Spleen (tissue), 13 donors: ENCODE measurements around the gene AKAP14. TPM values are rescaled to one million over a fixed set of nuclear protein-coding genes. Genes with fewer than 3 reads are reported as not detected.

Experiments
- DNase-seq: peaks from one replicate; pipeline ENCODE4 v3.0.0-alpha.2; 2020
- H3K27ac ChIP-seq, 8 donors: fragments of 200-600 bp; sonication (generic) in 7 of 8; 1 replicate in 4 of 8; 2 replicates in 4 of 8; pipeline versions ENCODE4 v1.5.0 to v1.8.0; 2016 to 2021; ENCODE audit warnings: inconsistent platforms in 4 of 8, mild to moderate bottlenecking in 4 of 8, moderate library complexity in 1 of 8
- H3K27me3 ChIP-seq, 7 donors: fragments of 200-600 bp; sonication (generic) in 6 of 7; replicated peaks in 1 of 7; 1 replicate in 4 of 7; 2 replicates in 3 of 7; pipeline versions ENCODE4 v1.5.0 to v1.8.0; 2016 to 2021; ENCODE audit warnings: inconsistent platforms in 3 of 7, mild to moderate bottlenecking in 1 of 7
- H3K36me3 ChIP-seq, 6 donors: fragments of 200-600 bp; sonication (generic) in 5 of 6; 1 replicate in 4 of 6; 2 replicates in 2 of 6; pipeline versions ENCODE4 v1.5.0 to v1.8.0; 2016 to 2021; ENCODE audit warnings: inconsistent platforms in 2 of 6
- H3K4me1 ChIP-seq, 6 donors: fragments of 200-600 bp; sonication (generic) in 5 of 6; 1 replicate in 3 of 6; 2 replicates in 3 of 6; pipeline versions ENCODE4 v1.5.0 to v1.8.0; 2016 to 2021; ENCODE audit warnings: inconsistent platforms in 3 of 6
- H3K4me3 ChIP-seq, 8 donors: fragments of 200-600 bp; sonication (generic) in 7 of 8; 1 replicate in 4 of 8; 2 replicates in 4 of 8; pipeline versions ENCODE4 v1.5.0 to v1.8.0; 2016 to 2021; ENCODE audit warnings: inconsistent platforms in 4 of 8, mild to moderate bottlenecking in 4 of 8, moderate library complexity in 2 of 8
- H3K9me3 ChIP-seq, 8 donors: fragments of 200-600 bp; sonication (generic) in 7 of 8; 1 replicate in 4 of 8; 2 replicates in 4 of 8; pipeline versions ENCODE4 v1.5.0 to v1.8.0; 2016 to 2021; ENCODE audit warnings: inconsistent platforms in 4 of 8
- POLR2A ChIP-seq, 3 donors: fragments of 450-650 bp; IDR thresholded peaks; one replicate each; pipeline ENCODE4 v1.5.1; 2017; ENCODE audit warnings: antibody characterized with exemption in 3 of 3, mild to moderate bottlenecking in 1 of 3
- POLR2AphosphoS5 ChIP-seq, 3 donors: sonication (generic); formaldehyde crosslinking; IDR thresholded peaks; one replicate each; pipeline ENCODE4 v1.5.1; 2017; ENCODE audit warnings: antibody characterized with exemption in 3 of 3
- WGBS, 5 donors: extraction: QIAGEN DNeasy Blood & Tissue Kit in 3 of 5; methylation state at CpG; one replicate each; pipeline versions ENCODE4 v1.1.5 to v1.1.7; 2013 to 2018; 5-methylcytosine and 5-hydroxymethylcytosine counted together
- intact Hi-C: fragments of 100-400 bp; cut with DNase I; formaldehyde crosslinking; loops from one replicate; pipeline ENCODE4 v1.15.0; 2023; ENCODE audit warnings: low total_unique reads
- long read RNA-seq, 2 donors: transcript quantifications; one replicate each; lab custom pipeline, GENCODE V29; 2026
- polyA plus RNA-seq, 3 donors: library from polyadenylated mRNA; stranded (reverse); fragments of 200-250 nt; gene quantifications; one replicate each; pipeline ENCODE4 v1.2.1, GENCODE V29; 2013
- total RNA-seq, 7 donors: library from RNA; depleted of rRNA in 3 of 7; stranded (reverse); fragments of >200 nt in 3 of 7; fragmentation: NEBNext Ultra II Directional in 4 of 7; extraction: Animal tissue kit (Norgen Biotek cat#: 25700) in 4 of 7; gene quantifications; one replicate each; pipeline versions ENCODE4 v1.1.0 to v1.2.1, GENCODE V29; 2016 to 2021
- TF ChIP-seq, protein P1 (sequence below), 11 experiments: fragments of 200-600 bp in 7 of 11; fragments of 450-650 bp in 4 of 11; sonication (generic) in 4 of 11; IDR thresholded peaks in 8 of 11; conservative IDR thresholded peaks in 3 of 11; 1 replicate in 7 of 11; 2 replicates in 4 of 11; pipeline versions ENCODE4 v1.4.0 to v1.8.0; 2016 to 2021; ENCODE audit warnings: antibody characterized with exemption in 11 of 11, inconsistent platforms in 4 of 11, mild to moderate bottlenecking in 1 of 11
- donor health status: healthy with polysubstance abuse.
- donor health status: DM: no; HTN: no; CAD: no; lungs with moderate emphysema.
- donor health status: DM: no; HTN: no; CAD: no.
- donor health status: Bipolar disorder and iron deficiency.
- donor health status: healthy.
- donor health status: DM: no; HTN: no; CAD: no.
- donor health status: DM: yes; HTN: yes; CAD: no.

Gene AKAP14
- not detected for total RNA-seq
- polyA plus RNA-seq, result not detected
- long read RNA-seq, donor 1, partial matches to known transcripts, result 24 of 34 reads
- long read RNA-seq, donor 1, other reads (novel, unspliced or antisense), result 10 of 34 reads
- long read RNA-seq, donor 2, result 0 reads

DNA sequence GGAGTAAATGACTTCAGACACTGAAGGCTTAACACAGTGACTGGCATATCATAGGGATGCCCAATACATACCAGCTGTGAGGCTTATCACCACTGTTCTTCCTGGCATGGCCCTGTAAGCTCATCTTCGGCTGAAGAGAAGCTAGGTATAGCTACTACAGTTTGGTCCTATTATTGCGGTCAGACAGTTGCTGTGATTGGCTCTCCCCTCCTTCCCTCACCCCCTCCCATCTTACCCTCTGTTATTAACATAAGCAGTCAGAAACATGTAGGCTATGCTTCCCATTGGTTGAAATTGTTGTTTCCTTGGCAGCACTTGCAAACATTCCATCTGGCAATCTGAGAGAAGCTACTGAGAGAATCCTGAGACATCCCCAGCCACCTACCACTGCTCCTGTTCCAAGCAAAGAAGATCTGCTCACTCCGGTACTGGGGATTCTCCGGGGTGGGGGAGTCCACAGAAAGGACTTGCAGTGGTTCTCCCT lies at the start of gene AKAP14:
TSS of gene AKAP14 (plus strand) at position 51 of the 484 bp plus-strand sequence. CDS start 7,331 bp downstream, outside the sequence.
- WGBS, 5 donors, result 62 to 83% (median 77%) methylated on average over 4 of the region's 4 CpGs
- TF ChIP-seq POLR2AphosphoS5 (IDR thresholded peaks at IDR 0.05) (no peak), POLR2A (IDR thresholded peaks at IDR 0.05) (no peak)
- TF ChIP-seq, protein P1, sequence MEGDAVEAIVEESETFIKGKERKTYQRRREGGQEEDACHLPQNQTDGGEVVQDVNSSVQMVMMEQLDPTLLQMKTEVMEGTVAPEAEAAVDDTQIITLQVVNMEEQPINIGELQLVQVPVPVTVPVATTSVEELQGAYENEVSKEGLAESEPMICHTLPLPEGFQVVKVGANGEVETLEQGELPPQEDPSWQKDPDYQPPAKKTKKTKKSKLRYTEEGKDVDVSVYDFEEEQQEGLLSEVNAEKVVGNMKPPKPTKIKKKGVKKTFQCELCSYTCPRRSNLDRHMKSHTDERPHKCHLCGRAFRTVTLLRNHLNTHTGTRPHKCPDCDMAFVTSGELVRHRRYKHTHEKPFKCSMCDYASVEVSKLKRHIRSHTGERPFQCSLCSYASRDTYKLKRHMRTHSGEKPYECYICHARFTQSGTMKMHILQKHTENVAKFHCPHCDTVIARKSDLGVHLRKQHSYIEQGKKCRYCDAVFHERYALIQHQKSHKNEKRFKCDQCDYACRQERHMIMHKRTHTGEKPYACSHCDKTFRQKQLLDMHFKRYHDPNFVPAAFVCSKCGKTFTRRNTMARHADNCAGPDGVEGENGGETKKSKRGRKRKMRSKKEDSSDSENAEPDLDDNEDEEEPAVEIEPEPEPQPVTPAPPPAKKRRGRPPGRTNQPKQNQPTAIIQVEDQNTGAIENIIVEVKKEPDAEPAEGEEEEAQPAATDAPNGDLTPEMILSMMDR (IDR thresholded peaks at IDR 0.05 in 8 of 11, conservative IDR thresholded peaks at IDR 0.05 in 3 of 11), result no peak

DNA sequence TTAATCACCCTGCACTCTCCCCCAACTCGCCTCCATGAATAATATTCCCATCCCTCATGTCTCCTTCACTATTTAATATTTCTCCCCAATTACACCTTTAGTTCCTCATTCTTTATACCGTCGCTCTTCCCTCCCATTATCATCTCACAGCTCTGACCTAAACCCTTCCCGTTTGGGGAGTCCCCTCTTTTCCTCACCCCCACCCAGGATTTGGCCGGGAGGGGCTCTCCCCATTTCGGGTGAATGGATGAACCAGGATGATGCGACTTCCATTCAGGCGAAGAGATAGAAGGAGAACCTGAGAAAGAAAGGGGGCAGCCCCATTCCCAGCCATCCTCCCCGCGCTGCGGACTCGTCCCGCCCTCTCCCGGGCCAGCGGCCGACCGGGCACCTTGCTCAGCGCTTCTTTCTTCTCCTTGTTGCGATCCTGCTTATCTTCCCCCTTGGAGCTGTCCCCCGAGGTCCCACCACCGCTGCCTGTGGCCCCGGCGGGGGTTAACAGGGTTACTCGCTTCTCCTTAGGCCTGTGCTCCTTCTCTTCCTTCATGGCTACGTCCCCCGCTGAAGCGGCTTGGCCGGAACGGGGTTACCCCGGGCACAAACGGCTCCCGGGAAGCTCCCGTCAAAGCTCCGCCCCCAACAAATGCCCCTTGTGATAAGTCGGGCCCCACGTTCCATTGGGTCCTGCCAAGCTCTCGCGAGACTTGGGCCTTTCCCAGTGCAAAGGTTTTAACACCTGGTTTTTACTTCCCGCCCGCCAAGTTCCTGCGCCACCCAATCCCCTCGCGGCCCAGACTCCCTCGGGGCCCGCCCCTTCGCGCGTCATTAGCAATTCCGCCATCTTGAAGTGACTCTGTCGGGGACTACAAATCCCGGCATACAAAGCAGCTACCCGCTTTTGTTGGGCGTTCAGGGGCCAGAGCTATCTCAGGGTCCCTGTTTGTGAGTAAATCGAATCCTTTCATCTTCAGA lies 43.0 kb upstream of the AKAP14 start, which contains the start of gene UPF3B:
TSS of gene UPF3B (minus strand) at position 582 of the 972 bp plus-strand sequence. CDS start at position 547, 35 bp downstream.
- WGBS, 5 donors, result 0 to 42% (median 1%) methylated on average over 39 to 54 of the region's 54 CpGs
- Histone ChIP-seq H3K27me3 (no peaks in the 10 kb centered on the region), H3K9me3 (no peaks in the 10 kb centered on the region), H3K27ac (peak within 1 kb of the TSS; percentile 63 to 92 (median 88)), H3K4me1 (peaks cover 0 to 24% (median 10%) of the 10 kb centered on the region in 6 donors), H3K4me3 (peak within 1 kb of the TSS; percentile 50 to 86 (median 62)), H3K36me3 (peaks cover 0 to 32% (median 1%) of the 10 kb centered on the region in 6 donors)
- TF ChIP-seq, protein P1 (IDR thresholded peaks at IDR 0.05 in 8 of 11, conservative IDR thresholded peaks at IDR 0.05 in 3 of 11), result no peak
- TF ChIP-seq POLR2AphosphoS5 (IDR thresholded peaks at IDR 0.05) (peak; percentile 84 to 87 (median 84)), POLR2A (IDR thresholded peaks at IDR 0.05) (peak in 1 of 3 donors; percentile 14)
- intact Hi-C loops, result no loop called here
- DNase-seq, result peak; percentile 97

More for the DNA sequence above, at the start of gene AKAP14:
- no peak for DNase-seq
- H3K4me1 ChIP-seq, result no peaks in the 10 kb centered on the region
- H3K27me3 ChIP-seq, result no peaks in the 10 kb centered on the region
- no peaks in the 10 kb centered on the region for H3K36me3 ChIP-seq
- intact Hi-C loops, result no loop called here
- H3K27ac ChIP-seq, result no peak within 1 kb of the TSS
- H3K9me3 ChIP-seq, result no peaks in the 10 kb centered on the region
- no peak within 1 kb of the TSS for H3K4me3 ChIP-seq

DNA sequence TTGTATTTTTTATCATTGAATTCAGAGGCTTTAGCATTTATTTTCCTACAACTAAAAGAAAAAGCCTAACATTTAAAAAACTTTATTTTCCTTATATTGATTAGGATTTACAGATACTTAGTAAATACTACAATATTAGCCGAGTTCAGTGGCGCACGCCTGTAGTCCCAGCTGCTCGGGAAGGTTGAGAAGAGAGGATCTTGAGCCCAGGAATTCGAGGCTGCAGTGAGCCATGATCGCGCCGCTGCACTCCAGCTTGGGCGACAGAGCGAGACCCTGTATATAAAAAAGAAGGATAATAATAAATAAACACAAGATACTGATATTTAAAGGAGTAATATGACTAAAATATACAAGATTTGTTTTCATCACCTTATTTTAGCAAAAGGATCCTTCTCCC lies 42.2 kb upstream of the AKAP14 start:
- H3K27ac ChIP-seq, result peak overlapping the region in 7 of 8 donors; percentile 24 to 92 (median 89)
- peak overlapping the region in 6 of 8 donors; percentile 22 to 86 (median 64) for H3K4me3 ChIP-seq
- 49 to 69% (median 62%) methylated on average over 10 of the region's 10 CpGs for WGBS, 5 donors

More for the DNA sequence above, 42.2 kb upstream of the AKAP14 start:
- no peak for DNase-seq
- Histone ChIP-seq H3K27me3 (no peaks in the 10 kb centered on the region), H3K9me3 (no peaks in the 10 kb centered on the region), H3K4me1 (peaks cover 0 to 24% (median 10%) of the 10 kb centered on the region in 6 donors), H3K36me3 (peaks cover 0 to 24% (median 1%) of the 10 kb centered on the region in 6 donors)
- intact Hi-C loops, result no loop called here
- TF ChIP-seq POLR2A (IDR thresholded peaks at IDR 0.05), result no peak
- TF ChIP-seq POLR2AphosphoS5 (IDR thresholded peaks at IDR 0.05), result no peak
- TF ChIP-seq, protein P1 (IDR thresholded peaks at IDR 0.05 in 8 of 11, conservative IDR thresholded peaks at IDR 0.05 in 3 of 11), result no peak
